Loucy (cell line): ENCODE results near the gene ATF7.
"Not testable (repeated sequence)": the region's sequence is repeated elsewhere in the genome, so short reads cannot be mapped to it uniquely, and the experiment has no call there.

Experiments
- CTCF ChIP-seq: fragments of 200-600 bp; sonication (generic); conservative IDR thresholded peaks from 2 replicates; pipeline ENCODE4 v1.5.1; 2014; ENCODE audit warnings: mild to moderate bottlenecking, antibody characterized with exemption, low read length
- EZH2phosphoT487 ChIP-seq: fragments of 200-600 bp; IDR thresholded peaks from 2 replicates; pipeline ENCODE4 v1.6.1; 2018; ENCODE audit warnings: antibody characterized with exemption, mild to moderate bottlenecking, moderate library complexity, borderline replicate concordance

- TF ChIP-seq CTCF, EZH2phosphoT487: not testable (repeated sequence)
Measured at GRCh38 chr12:53646300-53646699, 20.1 kb upstream of the ATF7 start.
